Prostate gland (tissue), 2 donors: Measurements from ENCODE around the gene EPC2. TPM values are rescaled to one million over a fixed set of nuclear protein-coding genes. Genes with fewer than 3 reads are reported as not detected.

Experiments
- DNase-seq: peaks from one replicate; pipeline ENCODE4 v3.0.0-alpha.2; 2019; ENCODE audit warnings: low spot score
- H3K27ac ChIP-seq, 2 donors: fragments of 200-600 bp; sonication (generic); 2 replicates each; pipeline ENCODE4 v1.5.1; 2017 to 2019
- H3K27me3 ChIP-seq: fragments of 200-600 bp; sonication (generic); replicated peaks from 2 replicates; pipeline ENCODE4 v1.5.1; 2019; ENCODE audit not compliant: insufficient read depth
- H3K36me3 ChIP-seq, 2 donors: fragments of 200-600 bp; sonication (generic); 1 replicate in 1 of 2; 2 replicates in 1 of 2; pipeline versions ENCODE4 v1.5.1 to v1.8.1; 2017 to 2019
- H3K4me1 ChIP-seq: fragments of 200-600 bp; sonication (generic); replicated peaks from 2 replicates; pipeline ENCODE4 v1.5.1; 2019
- H3K4me3 ChIP-seq, 2 donors: fragments of 200-600 bp; sonication (generic); 2 replicates each; pipeline ENCODE4 v1.5.1; 2017 to 2019
- H3K9me3 ChIP-seq: fragments of 200-600 bp; sonication (generic); 2 replicates; pipeline ENCODE4 v1.5.1; 2017
- CTCF ChIP-seq, 4 experiments: fragments of 200-600 bp in 2 of 4; fragments of 450-650 bp in 2 of 4; sonication (generic) in 2 of 4; IDR thresholded peaks; 1 replicate in 3 of 4; 2 replicates in 1 of 4; pipeline ENCODE4 v1.5.1; 2016 to 2019; ENCODE audit warnings: antibody characterized with exemption in 4 of 4, mild to moderate bottlenecking in 2 of 4, moderate library complexity in 2 of 4
- POLR2A ChIP-seq: fragments of 450-650 bp; IDR thresholded peaks from one replicate; pipeline ENCODE4 v1.6.1; 2016; ENCODE audit warnings: antibody characterized with exemption, mild to moderate bottlenecking
- POLR2AphosphoS5 ChIP-seq: sonication (generic); formaldehyde crosslinking; IDR thresholded peaks from one replicate; pipeline ENCODE4 v1.6.1; 2017; ENCODE audit warnings: antibody characterized with exemption
- WGBS: methylation state at CpG from one replicate; pipeline ENCODE4 v1.1.5; 2018; 5-methylcytosine and 5-hydroxymethylcytosine counted together
- intact Hi-C: fragments of 100-400 bp; cut with DNase I; formaldehyde crosslinking; loops from one replicate; pipeline ENCODE4 v1.14.2; 2022
- total RNA-seq, 2 donors: library from RNA; depleted of rRNA; stranded (reverse); fragments of >200 nt; gene quantifications; one replicate each; pipeline ENCODE4 v1.1.0, GENCODE V29; 2016

The EPC2 gene
- total RNA-seq, 2 donors from 2014 or later, result 27.2 to 40.2 TPM

DNA sequence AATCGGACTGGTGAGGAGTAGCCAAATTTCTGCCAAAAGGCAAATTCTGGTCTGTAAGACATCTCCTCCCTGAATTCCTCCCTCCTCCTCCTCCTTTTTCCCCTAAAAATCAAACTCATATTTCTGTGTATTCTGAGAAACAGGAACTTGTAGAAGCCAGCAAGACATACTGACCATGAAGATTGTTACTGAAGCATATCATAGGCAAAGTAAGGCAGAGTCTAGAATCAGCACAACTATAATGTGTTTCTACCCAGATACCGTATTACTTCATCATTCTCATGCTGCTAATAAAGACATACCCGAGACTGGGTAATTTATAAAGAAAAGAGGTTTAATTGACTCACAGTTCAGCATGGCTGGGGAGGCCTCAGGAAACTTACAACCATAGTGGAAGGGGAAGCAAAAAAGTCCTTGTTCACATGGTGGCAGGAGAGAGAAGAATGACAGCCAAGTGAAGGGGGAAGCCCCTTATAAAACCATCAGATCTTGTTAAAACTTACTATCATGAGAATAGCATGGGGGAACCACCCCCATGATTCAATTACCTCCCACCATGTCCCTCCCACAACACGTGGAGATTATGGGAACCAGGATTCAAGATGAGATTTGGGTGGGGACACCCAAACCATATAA, 24.9 kb upstream of the EPC2 start:
- TF ChIP-seq POLR2A, result no peak
- no peak for TF ChIP-seq CTCF (IDR thresholded peaks at IDR 0.05)
- TF ChIP-seq POLR2AphosphoS5, result no peak
- intact Hi-C loops, result no loop called here
- H3K9me3 ChIP-seq, result no peaks in the 10 kb centered on the region
- no peak for DNase-seq
- H3K4me1 ChIP-seq, result no peaks in the 10 kb centered on the region
- WGBS, result 76% methylated on average over 4 of the region's 4 CpGs
- no peaks in the 10 kb centered on the region for H3K27me3 ChIP-seq
- H3K4me3 ChIP-seq, result no peak overlapping the region
- H3K36me3 ChIP-seq, result no peaks in the 10 kb centered on the region
- no peak overlapping the region for H3K27ac ChIP-seq

GRCh38 chr2:148622366-148622765, 22.2 kb upstream of the EPC2 start:
- intact Hi-C loops, result no loop called here
- no peaks in the 10 kb centered on the region for H3K36me3 ChIP-seq
- no peak overlapping the region for H3K4me3 ChIP-seq
- H3K27ac ChIP-seq, result no peak overlapping the region
- TF ChIP-seq POLR2A (no peak), POLR2AphosphoS5 (no peak)
- H3K4me1 ChIP-seq, result no peaks in the 10 kb centered on the region
- DNase-seq, result no peak
- no peaks in the 10 kb centered on the region for H3K9me3 ChIP-seq
- WGBS, result 55% methylated on average over 3 of the region's 3 CpGs
- H3K27me3 ChIP-seq, result no peaks in the 10 kb centered on the region

- TF ChIP-seq POLR2A (no peak), CTCF (IDR thresholded peaks at IDR 0.05) (no peak), POLR2AphosphoS5 (no peak)
- intact Hi-C loops, result no loop called here
- no peaks in the 10 kb centered on the region for H3K9me3 ChIP-seq
These were observed 21.5 kb upstream of the EPC2 start for GRCh38 chr2:148623086-148623485.

GRCh38 chr2:148627224-148627623, 17.3 kb upstream of the EPC2 start:
- no peaks in the 10 kb centered on the region for H3K27me3 ChIP-seq
- intact Hi-C loops, result no loop called here
- no peaks in the 10 kb centered on the region for H3K9me3 ChIP-seq
- no peaks in the 10 kb centered on the region for H3K4me1 ChIP-seq
- no peak for TF ChIP-seq CTCF (IDR thresholded peaks at IDR 0.05)
- TF ChIP-seq POLR2AphosphoS5, result no peak
- no peak for TF ChIP-seq POLR2A
- H3K36me3 ChIP-seq, result no peaks in the 10 kb centered on the region
- no peak overlapping the region for H3K4me3 ChIP-seq
- no peak for DNase-seq
- H3K27ac ChIP-seq, result no peak overlapping the region

More at GRCh38 chr2:148623086-148623485, 21.5 kb upstream of the EPC2 start:
- no peak for DNase-seq
- H3K4me3 ChIP-seq, result no peak overlapping the region
- no peaks in the 10 kb centered on the region for H3K27me3 ChIP-seq
- no peaks in the 10 kb centered on the region for H3K36me3 ChIP-seq
- no peak overlapping the region for H3K27ac ChIP-seq
- no peaks in the 10 kb centered on the region for H3K4me1 ChIP-seq

- no peaks in the 10 kb centered on the region for H3K36me3 ChIP-seq
- 65% methylated on average over 2 of the region's 2 CpGs for whole genome bisulfite sequencing
- intact Hi-C loops, result no loop called here
- no peaks in the 10 kb centered on the region for H3K27me3 ChIP-seq
- H3K27ac ChIP-seq, result no peak overlapping the region
- no peak for DNase-seq
- no peak for TF ChIP-seq CTCF (IDR thresholded peaks at IDR 0.05)
- no peak for TF ChIP-seq POLR2A
- TF ChIP-seq POLR2AphosphoS5, result no peak
- no peak overlapping the region for H3K4me3 ChIP-seq
- no peaks in the 10 kb centered on the region for H3K9me3 ChIP-seq
- no peaks in the 10 kb centered on the region for H3K4me1 ChIP-seq
These were observed 9.8 kb upstream of the EPC2 start for GRCh38 chr2:148634749-148635148.
